ENCODE results near the gene ATP6V0E1. TPM values are rescaled to one million over a fixed set of nuclear protein-coding genes. Genes with fewer than 3 reads are reported as not detected.

The ATP6V0E1 gene
- total RNA-seq, 1 experiment from 2014 or later: 84.6 TPM

DNA sequence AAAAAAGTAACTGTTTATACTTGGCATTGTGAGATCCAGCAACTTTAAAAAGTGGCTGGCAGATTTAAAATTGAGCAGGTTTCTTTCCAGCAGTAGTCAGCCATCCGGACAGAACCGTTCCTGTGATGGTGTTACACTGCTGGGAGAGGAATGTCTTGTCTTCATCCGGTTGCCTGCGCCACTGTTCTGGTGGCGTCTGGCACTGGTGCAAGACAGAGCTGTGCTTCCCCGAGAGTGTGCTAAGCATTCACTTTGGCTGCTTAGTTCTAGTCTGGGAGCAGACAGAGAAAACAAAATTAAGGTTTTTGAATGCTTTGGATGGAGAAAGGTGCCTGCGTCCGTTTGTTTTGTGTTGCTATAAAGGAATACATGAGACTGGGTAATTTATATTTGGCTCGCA lies 37.1 kb downstream of the ATP6V0E1 start:
- H3K79me2 ChIP-seq (ENCODE audit: insufficient read depth, low read length): peaks cover 41% of the 10 kb centered on the region
- no peaks in the 10 kb centered on the region for H3K9me2 ChIP-seq (ENCODE audit: insufficient read depth)
- no peak overlapping the region for H3K4me2 ChIP-seq (ENCODE audit: low read length)
- H3K27me3 ChIP-seq (ENCODE audit: insufficient read depth, low read length): no peaks in the 10 kb centered on the region
- H3K4me1 ChIP-seq (ENCODE audit: control insufficient read depth in 1 of 2, insufficient read depth in 2 of 2, low read length in 2 of 2): peaks cover 17% of the 10 kb centered on the region in 2 experiments
- no peaks in the 10 kb centered on the region for H3K36me3 ChIP-seq (ENCODE audit: control insufficient read depth in 1 of 2, insufficient read depth in 2 of 2, low read length in 2 of 2)
- no peak overlapping the region for H2AFZ ChIP-seq (ENCODE audit: low read depth, low read length, poor library complexity, severe bottlenecking)
- H4K20me1 ChIP-seq (ENCODE audit: insufficient read depth): no peaks in the 10 kb centered on the region
- H3K9ac ChIP-seq (ENCODE audit: low read length): no peak overlapping the region
- H3K9me3 ChIP-seq (ENCODE audit: control insufficient read depth in 1 of 2, insufficient read depth in 1 of 2, low read depth in 1 of 2, low read length in 2 of 2): no peaks in the 10 kb centered on the region
- POLR2A ChIA-PET: no interaction called here
- no peak for ATAC-seq
- BruUV-seq (replicated peaks): no TSS peak
- no peak for TF ChIP-seq CBX3 (IDR thresholded peaks at IDR 0.05; ENCODE audit: low read depth)
- TF ChIP-seq RAD21 (IDR thresholded peaks at IDR 0.05; ENCODE audit: low read depth): no peak
- TF ChIP-seq SIN3A (IDR thresholded peaks at IDR 0.05; ENCODE audit: low read depth): no peak
- RAD21 ChIA-PET (ENCODE audit: low non-redundant PET in 1 of 2, low total read pairs in 2 of 2, uncharacterized antibody in 2 of 2, unreplicated experiment in 2 of 2): no interaction called here
- no peak overlapping the region for H3K4me3 ChIP-seq (replicated peaks in 1 of 2; ENCODE audit: low read depth in 1 of 2, low read length in 2 of 2)
- CTCF ChIA-PET: no interaction called here
- no peak for DNase-seq (ENCODE audit: low read depth, low spot score)
- no peak overlapping the region for H3K27ac ChIP-seq (ENCODE audit: low read depth, low read length)
- intact Hi-C loops (cut with micrococcal nuclease): no loop called here

DNA sequence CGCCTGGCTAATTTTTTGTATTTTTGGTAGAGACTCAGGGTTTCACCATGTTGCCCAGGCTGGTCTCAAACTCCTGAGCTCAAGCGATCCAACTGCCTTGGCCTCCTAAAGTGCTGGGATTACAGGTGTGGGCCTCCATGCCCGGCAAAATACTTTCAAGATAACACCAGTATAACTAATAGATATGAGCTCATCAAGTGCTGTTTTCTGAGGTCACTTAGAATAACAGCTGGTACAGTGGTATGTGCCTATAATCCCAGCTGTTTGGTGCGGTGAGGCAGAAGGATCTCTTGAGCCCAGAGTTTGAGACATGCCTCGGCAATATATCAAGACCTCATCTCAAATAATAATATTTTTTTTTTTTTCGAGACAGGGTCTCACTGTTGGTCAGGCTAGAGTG lies 42.1 kb downstream of the ATP6V0E1 start:
- H3K27me3 ChIP-seq (ENCODE audit: insufficient read depth, low read length): no peaks in the 10 kb centered on the region
- no peak overlapping the region for H2AFZ ChIP-seq (ENCODE audit: low read depth, low read length, poor library complexity, severe bottlenecking)
- DNase-seq (ENCODE audit: low read depth, low spot score): no peak
- intact Hi-C loops (cut with micrococcal nuclease): no loop called here
- TF ChIP-seq SRF (IDR thresholded peaks at IDR 0.05; ENCODE audit: low read depth) (no peak), CBX3 (IDR thresholded peaks at IDR 0.05; ENCODE audit: low read depth) (no peak), YY1 (IDR thresholded peaks at IDR 0.05; ENCODE audit: extremely low read depth, insufficient replicate concordance, low read depth, low read length) (no peak), FOSL1 (IDR thresholded peaks at IDR 0.05; ENCODE audit: low read depth) (no peak), POLR2AphosphoS5 (IDR thresholded peaks at IDR 0.05; ENCODE audit: low read depth, low read length) (no peak), EZH2phosphoT487 (IDR thresholded peaks at IDR 0.05; ENCODE audit: borderline replicate concordance) (no peak), EZH2 (IDR thresholded peaks at IDR 0.05) (no peak), TCF7L2 (IDR thresholded peaks at IDR 0.05; ENCODE audit: borderline replicate concordance, extremely low read depth, insufficient read depth, insufficient read length) (no peak), RAD21 (IDR thresholded peaks at IDR 0.05; ENCODE audit: low read depth) (no peak)
- TF ChIP-seq, protein P1, sequence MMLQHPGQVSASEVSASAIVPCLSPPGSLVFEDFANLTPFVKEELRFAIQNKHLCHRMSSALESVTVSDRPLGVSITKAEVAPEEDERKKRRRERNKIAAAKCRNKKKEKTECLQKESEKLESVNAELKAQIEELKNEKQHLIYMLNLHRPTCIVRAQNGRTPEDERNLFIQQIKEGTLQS (IDR thresholded peaks at IDR 0.05): no peak
- TF ChIP-seq, protein P2, sequence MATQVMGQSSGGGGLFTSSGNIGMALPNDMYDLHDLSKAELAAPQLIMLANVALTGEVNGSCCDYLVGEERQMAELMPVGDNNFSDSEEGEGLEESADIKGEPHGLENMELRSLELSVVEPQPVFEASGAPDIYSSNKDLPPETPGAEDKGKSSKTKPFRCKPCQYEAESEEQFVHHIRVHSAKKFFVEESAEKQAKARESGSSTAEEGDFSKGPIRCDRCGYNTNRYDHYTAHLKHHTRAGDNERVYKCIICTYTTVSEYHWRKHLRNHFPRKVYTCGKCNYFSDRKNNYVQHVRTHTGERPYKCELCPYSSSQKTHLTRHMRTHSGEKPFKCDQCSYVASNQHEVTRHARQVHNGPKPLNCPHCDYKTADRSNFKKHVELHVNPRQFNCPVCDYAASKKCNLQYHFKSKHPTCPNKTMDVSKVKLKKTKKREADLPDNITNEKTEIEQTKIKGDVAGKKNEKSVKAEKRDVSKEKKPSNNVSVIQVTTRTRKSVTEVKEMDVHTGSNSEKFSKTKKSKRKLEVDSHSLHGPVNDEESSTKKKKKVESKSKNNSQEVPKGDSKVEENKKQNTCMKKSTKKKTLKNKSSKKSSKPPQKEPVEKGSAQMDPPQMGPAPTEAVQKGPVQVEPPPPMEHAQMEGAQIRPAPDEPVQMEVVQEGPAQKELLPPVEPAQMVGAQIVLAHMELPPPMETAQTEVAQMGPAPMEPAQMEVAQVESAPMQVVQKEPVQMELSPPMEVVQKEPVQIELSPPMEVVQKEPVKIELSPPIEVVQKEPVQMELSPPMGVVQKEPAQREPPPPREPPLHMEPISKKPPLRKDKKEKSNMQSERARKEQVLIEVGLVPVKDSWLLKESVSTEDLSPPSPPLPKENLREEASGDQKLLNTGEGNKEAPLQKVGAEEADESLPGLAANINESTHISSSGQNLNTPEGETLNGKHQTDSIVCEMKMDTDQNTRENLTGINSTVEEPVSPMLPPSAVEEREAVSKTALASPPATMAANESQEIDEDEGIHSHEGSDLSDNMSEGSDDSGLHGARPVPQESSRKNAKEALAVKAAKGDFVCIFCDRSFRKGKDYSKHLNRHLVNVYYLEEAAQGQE (IDR thresholded peaks at IDR 0.05; ENCODE audit: low read depth): no peak
- TF ChIP-seq, protein P3, sequence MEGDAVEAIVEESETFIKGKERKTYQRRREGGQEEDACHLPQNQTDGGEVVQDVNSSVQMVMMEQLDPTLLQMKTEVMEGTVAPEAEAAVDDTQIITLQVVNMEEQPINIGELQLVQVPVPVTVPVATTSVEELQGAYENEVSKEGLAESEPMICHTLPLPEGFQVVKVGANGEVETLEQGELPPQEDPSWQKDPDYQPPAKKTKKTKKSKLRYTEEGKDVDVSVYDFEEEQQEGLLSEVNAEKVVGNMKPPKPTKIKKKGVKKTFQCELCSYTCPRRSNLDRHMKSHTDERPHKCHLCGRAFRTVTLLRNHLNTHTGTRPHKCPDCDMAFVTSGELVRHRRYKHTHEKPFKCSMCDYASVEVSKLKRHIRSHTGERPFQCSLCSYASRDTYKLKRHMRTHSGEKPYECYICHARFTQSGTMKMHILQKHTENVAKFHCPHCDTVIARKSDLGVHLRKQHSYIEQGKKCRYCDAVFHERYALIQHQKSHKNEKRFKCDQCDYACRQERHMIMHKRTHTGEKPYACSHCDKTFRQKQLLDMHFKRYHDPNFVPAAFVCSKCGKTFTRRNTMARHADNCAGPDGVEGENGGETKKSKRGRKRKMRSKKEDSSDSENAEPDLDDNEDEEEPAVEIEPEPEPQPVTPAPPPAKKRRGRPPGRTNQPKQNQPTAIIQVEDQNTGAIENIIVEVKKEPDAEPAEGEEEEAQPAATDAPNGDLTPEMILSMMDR (IDR thresholded peaks at IDR 0.05 in 2 of 3, conservative IDR thresholded peaks at IDR 0.05 in 1 of 3; ENCODE audit: borderline replicate concordance in 1 of 3, insufficient read depth in 1 of 3, low read depth in 2 of 3, low read length in 2 of 3): no peak
- ChIA-PET RAD21 (ENCODE audit: low non-redundant PET in 1 of 2, low total read pairs in 2 of 2, uncharacterized antibody in 2 of 2, unreplicated experiment in 2 of 2) (no interaction called here), POLR2A (no interaction called here), CTCF (no interaction called here)
- H3K4me3 ChIP-seq (replicated peaks in 1 of 2; ENCODE audit: low read depth in 1 of 2, low read length in 2 of 2): no peak overlapping the region
- H3K9ac ChIP-seq (ENCODE audit: low read length): no peak overlapping the region
- no peak overlapping the region for H3K4me2 ChIP-seq (ENCODE audit: low read length)
- no peaks in the 10 kb centered on the region for H3K4me1 ChIP-seq (ENCODE audit: control insufficient read depth in 1 of 2, insufficient read depth in 2 of 2, low read length in 2 of 2)
- no peak for ATAC-seq
- no peaks in the 10 kb centered on the region for H3K9me3 ChIP-seq (ENCODE audit: control insufficient read depth in 1 of 2, insufficient read depth in 1 of 2, low read depth in 1 of 2, low read length in 2 of 2)
- no peaks in the 10 kb centered on the region for H3K36me3 ChIP-seq (ENCODE audit: control insufficient read depth in 1 of 2, insufficient read depth in 2 of 2, low read length in 2 of 2)
- no peak overlapping the region for H3K27ac ChIP-seq (ENCODE audit: low read depth, low read length)
- H3K79me2 ChIP-seq (ENCODE audit: insufficient read depth, low read length): peaks cover 50% of the 10 kb centered on the region
- no peaks in the 10 kb centered on the region for H3K9me2 ChIP-seq (ENCODE audit: insufficient read depth)
- no peaks in the 10 kb centered on the region for H4K20me1 ChIP-seq (ENCODE audit: insufficient read depth)
- no TSS peak for BruUV-seq (replicated peaks)

Measured in HCT116 (cell line).